Osteocyte (in vitro differentiated cells): ENCODE data around the gene AHNAK. TPM values are rescaled to one million over a fixed set of nuclear protein-coding genes. Genes with fewer than 3 reads are reported as not detected.
A peak's percentile ranks its signal among the peaks of the same experiment; 100 is the strongest.
"Not testable (repeated sequence)": the region's sequence is repeated elsewhere in the genome, so short reads cannot be mapped to it uniquely, and the experiment has no call there.

ENCODE experiments used
- DNase-seq: peaks from one replicate; pipeline ENCODE4 v3.0.0; 2021; ENCODE audit warnings: mixed read lengths; ENCODE audit not compliant: unreplicated experiment; ENCODE audit errors: extremely low spot score
- H3K27ac Mint-ChIP-seq: one replicate; pipeline ENCODE4 v1.8.0; 2021; ENCODE audit warnings: mild to moderate bottlenecking, mixed read lengths; ENCODE audit not compliant: unreplicated experiment
- H3K27me3 Mint-ChIP-seq: one replicate; pipeline ENCODE4 v1.8.0; 2021; ENCODE audit warnings: mixed read lengths; ENCODE audit not compliant: unreplicated experiment
- H3K36me3 Mint-ChIP-seq: one replicate; pipeline ENCODE4 v1.8.0; 2021; ENCODE audit warnings: mixed read lengths; ENCODE audit not compliant: unreplicated experiment
- H3K4me1 Mint-ChIP-seq: one replicate; pipeline ENCODE4 v1.8.0; 2021; ENCODE audit warnings: mixed read lengths; ENCODE audit not compliant: unreplicated experiment
- H3K4me3 Mint-ChIP-seq: one replicate; pipeline ENCODE4 v1.8.0; 2021; ENCODE audit warnings: mild to moderate bottlenecking, moderate library complexity, mixed read lengths; ENCODE audit not compliant: unreplicated experiment
- H3K9me3 Mint-ChIP-seq: one replicate; pipeline ENCODE4 v1.8.0; 2021; ENCODE audit warnings: mixed read lengths; ENCODE audit not compliant: unreplicated experiment
- total RNA-seq: library from RNA; stranded (reverse); gene quantifications from 2 replicates; pipeline ENCODE4 v1.2.1, GENCODE V29; 2021
- TF ChIP-seq, protein P1 (sequence below): fragments of 200-600 bp; sonication (generic); IDR thresholded peaks from 2 replicates; pipeline ENCODE4 v1.5.0; 2021; ENCODE audit warnings: antibody characterized with exemption, mild to moderate bottlenecking, moderate library complexity

The AHNAK gene
- total RNA-seq, 1 donor from 2014 or later, result 462 TPM

DNA sequence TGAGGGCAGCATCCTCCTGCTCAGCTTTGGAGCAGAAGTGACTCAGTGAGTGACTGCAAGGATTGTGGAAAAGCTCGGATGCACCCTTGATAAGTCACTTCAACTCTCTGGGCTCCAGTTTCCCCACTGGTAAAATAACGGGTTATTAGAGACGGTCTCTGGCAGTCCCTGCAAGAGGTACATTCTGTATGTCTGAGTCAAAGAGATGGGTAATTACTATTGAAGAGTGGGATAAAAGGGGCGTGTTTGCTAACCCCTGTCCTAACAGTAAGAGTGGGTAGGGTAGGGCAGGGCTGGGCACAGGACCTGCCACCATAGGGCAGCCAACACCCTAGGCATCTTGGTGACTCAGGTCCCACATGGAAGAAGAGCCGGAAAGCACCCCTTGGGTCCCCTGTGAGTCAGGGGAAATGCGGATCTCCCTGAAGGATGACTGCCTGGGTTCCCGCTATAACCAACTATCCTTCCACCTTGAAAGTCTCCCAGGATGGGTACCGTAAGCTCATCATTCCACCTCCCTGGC, 7.3 kb upstream of the AHNAK start:
- TF ChIP-seq, protein P1, sequence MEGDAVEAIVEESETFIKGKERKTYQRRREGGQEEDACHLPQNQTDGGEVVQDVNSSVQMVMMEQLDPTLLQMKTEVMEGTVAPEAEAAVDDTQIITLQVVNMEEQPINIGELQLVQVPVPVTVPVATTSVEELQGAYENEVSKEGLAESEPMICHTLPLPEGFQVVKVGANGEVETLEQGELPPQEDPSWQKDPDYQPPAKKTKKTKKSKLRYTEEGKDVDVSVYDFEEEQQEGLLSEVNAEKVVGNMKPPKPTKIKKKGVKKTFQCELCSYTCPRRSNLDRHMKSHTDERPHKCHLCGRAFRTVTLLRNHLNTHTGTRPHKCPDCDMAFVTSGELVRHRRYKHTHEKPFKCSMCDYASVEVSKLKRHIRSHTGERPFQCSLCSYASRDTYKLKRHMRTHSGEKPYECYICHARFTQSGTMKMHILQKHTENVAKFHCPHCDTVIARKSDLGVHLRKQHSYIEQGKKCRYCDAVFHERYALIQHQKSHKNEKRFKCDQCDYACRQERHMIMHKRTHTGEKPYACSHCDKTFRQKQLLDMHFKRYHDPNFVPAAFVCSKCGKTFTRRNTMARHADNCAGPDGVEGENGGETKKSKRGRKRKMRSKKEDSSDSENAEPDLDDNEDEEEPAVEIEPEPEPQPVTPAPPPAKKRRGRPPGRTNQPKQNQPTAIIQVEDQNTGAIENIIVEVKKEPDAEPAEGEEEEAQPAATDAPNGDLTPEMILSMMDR, result no peak
- peaks cover 4% of the 10 kb centered on the region for H3K36me3 Mint-ChIP-seq
- no peak for DNase-seq
- H3K27me3 Mint-ChIP-seq, result no peaks in the 10 kb centered on the region
- peak overlapping the region; percentile 56 for H3K4me3 Mint-ChIP-seq
- peaks cover 62% of the 10 kb centered on the region for H3K4me1 Mint-ChIP-seq
- H3K27ac Mint-ChIP-seq, result peak overlapping the region; percentile 98
- H3K9me3 Mint-ChIP-seq, result no peaks in the 10 kb centered on the region

DNA sequence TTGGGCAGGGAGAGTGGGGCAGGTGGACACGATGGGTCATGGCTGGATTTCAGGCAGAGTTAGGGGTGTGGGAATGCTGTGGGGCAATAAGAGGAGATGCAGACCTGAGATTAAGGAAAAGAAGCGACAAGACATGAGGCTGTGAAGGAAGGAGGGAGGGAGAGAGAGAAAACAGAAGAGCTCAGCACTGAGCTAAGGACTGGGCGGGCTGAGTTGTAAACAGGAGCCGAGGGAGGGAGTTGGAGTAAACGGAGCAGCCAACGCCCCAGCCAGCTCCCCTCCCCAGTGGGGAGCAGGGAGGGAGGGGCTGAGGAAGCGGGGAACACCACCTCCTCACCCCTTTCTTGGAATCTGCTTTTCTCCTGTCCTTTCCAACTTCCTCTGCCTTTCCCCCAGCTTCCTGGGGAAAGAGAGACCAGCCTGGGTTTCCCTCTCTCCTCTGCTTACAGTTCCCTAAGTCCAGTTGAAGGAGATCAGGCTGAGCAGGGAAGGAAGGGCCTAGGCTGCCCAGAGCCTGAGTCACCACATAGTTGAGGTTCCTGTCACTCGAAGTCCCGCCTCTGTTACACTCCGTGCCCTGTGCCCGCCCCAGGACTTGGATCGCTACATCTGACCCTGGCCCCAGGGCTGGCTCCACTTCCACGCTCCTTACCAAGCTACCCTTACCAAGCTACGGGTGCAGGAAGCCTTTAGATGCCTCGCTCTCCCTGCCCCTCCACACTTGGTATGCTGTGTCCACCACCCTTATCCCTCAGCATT, 6.7 kb upstream of the AHNAK start:
- Mint-ChIP-seq H3K36me3 (peaks cover 4% of the 10 kb centered on the region), H3K9me3 (no peaks in the 10 kb centered on the region), H3K4me1 (peaks cover 66% of the 10 kb centered on the region), H3K4me3 (peak overlapping the region; percentile 59), H3K27me3 (no peaks in the 10 kb centered on the region), H3K27ac (peak overlapping the region; percentile 98)
- no peak for DNase-seq
- TF ChIP-seq, protein P1, result no peak

- H3K36me3 Mint-ChIP-seq, result peaks cover 4% of the 10 kb centered on the region
Measured at GRCh38 chr11:62552485-62553079, 6.0 kb upstream of the AHNAK start.

GRCh38 chr11:62550478-62550877, 3.9 kb upstream of the AHNAK start:
- not testable (repeated sequence) for H3K9me3 Mint-ChIP-seq, DNase-seq, H3K36me3 Mint-ChIP-seq, H3K4me3 Mint-ChIP-seq, H3K27me3 Mint-ChIP-seq
- Mint-ChIP-seq H3K4me1 (peaks cover 57% of the 10 kb centered on the region), H3K27ac (peak overlapping the region; percentile 98)

More at GRCh38 chr11:62552485-62553079, 6.0 kb upstream of the AHNAK start:
- H3K9me3 Mint-ChIP-seq, result no peaks in the 10 kb centered on the region
- H3K4me3 Mint-ChIP-seq, result peak overlapping the region; percentile 59
- H3K4me1 Mint-ChIP-seq, result peaks cover 72% of the 10 kb centered on the region
- H3K27ac Mint-ChIP-seq, result peak overlapping the region; percentile 98
- H3K27me3 Mint-ChIP-seq, result no peaks in the 10 kb centered on the region
- TF ChIP-seq, protein P1, result no peak
- no peak for DNase-seq

GRCh38 chr11:62548545-62549335, 2.1 kb upstream of the AHNAK start:
- Mint-ChIP-seq H3K4me1 (peaks cover 54% of the 10 kb centered on the region), H3K27me3 (no peaks in the 10 kb centered on the region), H3K27ac (peak overlapping the region; percentile 1), H3K9me3 (no peaks in the 10 kb centered on the region), H3K4me3 (no peak overlapping the region), H3K36me3 (no peaks in the 10 kb centered on the region)
- DNase-seq, result no peak
- TF ChIP-seq, protein P1, result no peak
